LNCAP (cell line): ENCODE data around the gene DIO3.

Experiments used
- CTCF ChIP-seq: fragments of 450-650 bp; IDR thresholded peaks from 2 replicates; pipeline ENCODE4 v1.5.1; 2017; ENCODE audit warnings: mild to moderate bottlenecking

DIO3 gene

GRCh38 chr14:101573289-101573688 lies 12.0 kb downstream of the DIO3 start:
- TF ChIP-seq CTCF: no peak

GRCh38 chr14:101575581-101575980 lies 14.3 kb downstream of the DIO3 start:
- no peak for TF ChIP-seq CTCF

DNA sequence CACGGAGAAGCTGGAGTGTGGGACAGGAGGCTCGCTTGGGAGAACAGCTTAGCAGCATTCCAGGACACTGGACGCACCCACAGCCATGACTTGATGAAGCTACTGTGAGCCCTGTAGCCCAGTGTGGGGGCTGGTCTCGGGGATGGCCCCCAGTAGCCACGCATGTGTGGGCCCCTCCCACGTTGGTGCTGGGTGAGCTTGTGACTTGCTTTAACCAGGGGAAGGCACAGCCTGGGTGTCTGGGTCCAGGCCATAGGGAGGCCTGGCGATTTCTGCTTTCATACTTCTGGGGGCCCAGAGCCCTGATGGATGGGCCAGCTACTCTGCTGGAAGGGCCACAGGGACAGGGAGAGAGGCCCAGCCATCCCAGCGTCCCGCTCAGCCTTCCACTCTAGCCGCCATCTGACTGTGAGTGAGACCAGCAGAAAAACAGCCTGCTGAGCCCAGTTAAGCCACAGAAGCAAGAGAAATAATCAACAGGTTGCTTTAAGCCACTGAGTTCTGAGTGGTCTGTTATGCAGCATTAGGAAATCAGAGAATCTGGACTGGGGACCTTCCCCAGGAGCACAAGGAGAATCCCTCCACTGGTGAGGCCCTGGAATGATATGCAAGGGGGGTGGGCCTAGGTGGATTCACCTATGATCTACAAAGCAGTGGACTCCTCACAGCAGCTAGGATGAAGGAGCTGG lies 16.1 kb downstream of the DIO3 start:
- TF ChIP-seq CTCF: no peak

DNA sequence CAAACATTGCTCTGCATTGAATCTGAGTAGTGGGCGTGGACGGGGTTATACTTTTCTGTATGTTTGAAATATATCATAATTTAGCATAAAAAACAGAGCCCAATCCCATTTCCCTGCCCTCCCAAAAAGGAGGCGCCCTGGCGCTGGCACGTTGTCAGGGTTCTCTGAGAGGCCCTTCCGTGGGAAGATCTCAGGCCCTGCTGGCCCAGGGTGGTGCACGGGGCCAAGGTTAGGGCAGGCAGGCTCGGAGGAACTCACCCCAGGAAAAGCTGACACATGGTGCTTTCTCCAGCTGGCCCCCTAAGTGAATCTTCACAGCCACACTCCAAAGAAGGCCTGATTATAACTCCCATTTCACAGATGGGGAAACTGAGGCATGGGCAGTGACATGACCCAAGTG lies 17.2 kb downstream of the DIO3 start:
- TF ChIP-seq CTCF: no peak

- no peak for TF ChIP-seq CTCF
Measured at GRCh38 chr14:101579372-101580080, 18.2 kb downstream of the DIO3 start.

GRCh38 chr14:101581806-101582205 lies 20.5 kb downstream of the DIO3 start:
- TF ChIP-seq CTCF: no peak

- TF ChIP-seq CTCF: no peak
Measured at GRCh38 chr14:101582294-101582693, 21.0 kb downstream of the DIO3 start.
